Measurements from ENCODE around the gene FOXP1.
A peak's percentile ranks its signal among the peaks of the same experiment; 100 is the strongest.

FOXP1 gene

DNA sequence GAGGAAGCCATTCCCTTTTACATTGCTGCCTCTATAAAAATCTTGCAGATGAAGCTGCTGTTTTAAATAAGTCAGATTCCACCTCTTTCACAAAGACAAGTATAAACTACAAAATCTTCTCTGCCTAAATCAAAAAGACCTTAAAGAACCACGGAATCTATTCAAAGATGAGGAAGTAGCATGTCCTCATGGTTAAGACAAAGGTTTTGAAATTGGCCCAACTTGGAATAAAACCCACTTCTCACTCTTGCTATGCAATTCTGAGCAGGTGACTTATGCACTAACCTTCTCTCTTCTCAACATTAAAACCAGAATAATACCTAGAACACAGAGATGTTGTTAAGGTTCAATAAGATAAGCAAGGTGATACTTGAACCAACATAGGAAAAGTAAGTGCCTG lies 97.6 kb downstream of the FOXP1 start:
- no peak for DNase-seq (ENCODE audit: low spot score)

DNA sequence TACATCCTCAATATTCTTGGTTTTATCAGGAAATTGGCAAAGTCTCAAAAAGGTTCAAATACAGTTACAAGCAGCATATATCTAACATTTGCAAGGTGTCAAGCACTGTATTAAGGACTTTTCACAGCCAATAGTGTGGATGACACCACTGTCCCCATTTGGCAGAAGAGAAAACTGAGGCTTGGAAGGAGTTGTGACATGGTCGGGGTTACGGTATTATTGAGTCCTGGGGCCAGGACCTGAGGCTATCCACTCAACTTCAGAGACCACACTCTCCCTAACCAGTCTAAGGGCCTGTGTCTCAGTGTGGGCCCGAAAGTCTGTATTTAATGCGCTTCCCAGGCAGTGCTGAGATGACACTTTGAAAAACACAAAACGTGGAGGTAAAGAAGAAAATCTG lies 99.1 kb downstream of the FOXP1 start:
- DNase-seq (ENCODE audit: low spot score) = no peak

DNA sequence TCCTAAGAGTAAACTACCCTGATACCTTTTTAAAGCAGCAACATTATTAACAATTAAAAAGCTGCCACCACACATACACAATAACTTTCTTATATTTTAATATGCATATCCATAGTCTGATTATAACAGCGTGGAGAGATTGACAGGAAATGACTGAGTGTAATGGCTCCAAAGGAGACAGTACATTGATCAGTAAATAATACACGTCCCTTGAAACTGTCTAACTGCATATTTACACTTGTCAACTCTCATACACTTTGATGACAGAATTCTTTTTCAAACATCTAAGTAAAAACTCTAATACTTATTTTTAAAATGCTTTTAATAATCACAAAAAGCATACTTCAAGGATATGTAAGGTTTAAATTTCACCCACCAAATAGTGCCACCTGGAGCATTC lies 99.5 kb downstream of the FOXP1 start:
- DNase-seq (ENCODE audit: low spot score) = no peak

DNA sequence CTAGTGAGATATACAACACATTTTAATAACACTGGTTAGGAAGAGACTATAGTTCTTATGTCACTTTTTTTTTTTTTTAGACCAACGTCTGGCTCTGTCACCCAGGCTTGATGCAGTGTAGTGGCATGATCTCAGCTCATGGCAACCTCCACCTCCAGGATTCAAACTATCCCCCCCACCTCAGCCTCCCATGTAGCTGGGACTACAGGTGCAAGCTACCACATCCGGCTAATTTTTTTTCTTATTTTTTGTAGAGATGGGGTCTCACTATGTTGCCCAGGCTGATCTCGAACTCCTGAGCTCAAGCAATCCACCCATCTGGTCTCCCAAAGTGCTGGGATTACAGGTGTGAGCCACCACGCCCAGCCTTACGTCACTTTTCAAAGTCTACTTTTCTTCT lies 100.8 kb downstream of the FOXP1 start:
- DNase-seq (ENCODE audit: low spot score) = no peak

DNA sequence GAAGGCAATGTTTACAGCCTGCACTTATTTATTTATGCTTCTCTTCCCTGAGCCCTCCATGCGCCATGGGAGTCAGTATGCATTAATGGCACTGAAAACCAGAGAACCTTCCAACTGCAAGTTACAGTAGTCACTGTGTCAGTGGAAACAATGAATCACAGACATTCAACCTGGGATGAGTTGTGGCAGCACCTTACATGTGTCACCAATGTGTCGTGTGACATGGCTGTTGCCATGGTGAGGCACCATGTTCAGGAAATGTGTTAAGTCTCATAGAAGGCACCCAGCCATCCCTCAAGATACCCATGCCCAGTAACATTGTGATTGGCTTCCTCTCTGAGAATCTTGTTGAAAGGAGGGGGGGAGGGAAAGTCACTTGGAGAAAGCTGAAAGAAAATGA lies 105.0 kb downstream of the FOXP1 start:
- no peak for DNase-seq (ENCODE audit: low spot score)

DNA sequence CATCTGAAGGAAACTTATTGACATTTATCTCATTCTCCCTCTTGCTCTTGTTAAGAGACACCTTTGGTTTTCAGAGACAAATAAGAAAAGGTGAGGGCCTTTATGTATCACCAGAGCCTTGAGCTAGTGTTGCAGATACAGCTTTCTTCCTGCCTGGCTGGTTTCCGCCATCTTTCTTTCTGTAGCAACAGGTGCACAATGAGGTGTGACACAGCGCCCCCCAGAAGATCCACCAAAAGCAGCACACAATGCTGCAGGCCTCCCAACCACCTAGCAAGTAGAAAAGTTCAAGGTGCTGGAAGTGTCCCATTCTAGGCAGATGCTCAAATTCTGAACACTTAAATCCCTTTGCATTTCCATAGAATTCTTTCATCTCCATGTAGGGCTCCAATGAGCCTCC lies 106.6 kb downstream of the FOXP1 start:
- no peak for DNase-seq (ENCODE audit: low spot score)

DNA sequence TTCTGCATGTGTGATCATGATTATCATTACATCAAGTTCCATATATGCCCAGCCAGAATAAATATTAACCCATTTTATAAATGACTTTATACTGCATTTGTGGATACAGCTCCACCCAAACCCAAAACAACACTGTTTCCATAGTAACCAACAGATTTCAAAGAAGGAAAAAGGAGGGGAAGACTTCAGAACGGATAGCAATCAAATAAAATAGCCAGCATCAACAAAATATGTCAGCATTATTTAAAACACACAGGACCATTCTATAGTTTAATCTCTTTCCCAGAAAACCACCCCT lies 114.4 kb downstream of the FOXP1 start:
- no peak for DNase-seq (ENCODE audit: low spot score)

DNA sequence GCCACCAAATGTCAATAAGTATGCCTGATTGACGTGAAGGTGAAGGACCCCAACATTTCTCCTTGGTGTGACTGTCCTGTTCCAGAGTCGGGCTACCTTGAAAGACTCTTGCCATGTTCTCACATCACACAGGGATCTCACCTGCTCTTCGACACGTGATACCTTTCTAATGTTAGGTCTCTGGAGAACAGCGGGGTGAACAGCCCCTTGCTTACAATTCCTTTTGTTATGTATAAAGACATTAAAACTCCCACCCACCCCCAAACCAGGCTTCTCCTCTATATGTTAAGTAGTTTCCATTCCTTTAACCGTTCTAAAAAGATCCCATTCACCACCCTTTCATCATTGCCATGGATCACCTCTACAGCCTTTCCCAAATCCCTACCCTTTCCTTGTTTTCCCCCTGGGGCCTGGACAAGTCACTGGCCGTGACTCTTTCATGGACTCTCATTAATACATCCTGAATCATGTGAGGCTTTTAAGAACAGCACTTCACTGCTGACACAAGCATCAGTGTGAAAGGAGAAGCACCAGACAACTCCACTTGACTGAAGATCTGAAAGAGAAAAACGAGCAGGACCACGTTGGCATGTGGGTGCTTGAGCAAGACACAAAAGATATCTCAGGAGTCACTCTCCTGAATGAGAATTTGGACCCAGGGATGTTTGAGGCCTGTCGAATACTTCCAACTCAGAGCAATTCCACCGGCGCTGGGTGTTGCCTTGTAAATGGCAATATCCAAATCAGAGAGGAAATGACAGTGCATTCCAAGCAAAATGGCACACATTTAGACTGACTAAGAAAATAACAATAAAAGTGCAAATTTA lies 115.0 kb downstream of the FOXP1 start:
- DNase-seq (ENCODE audit: low spot score) = no peak

DNA sequence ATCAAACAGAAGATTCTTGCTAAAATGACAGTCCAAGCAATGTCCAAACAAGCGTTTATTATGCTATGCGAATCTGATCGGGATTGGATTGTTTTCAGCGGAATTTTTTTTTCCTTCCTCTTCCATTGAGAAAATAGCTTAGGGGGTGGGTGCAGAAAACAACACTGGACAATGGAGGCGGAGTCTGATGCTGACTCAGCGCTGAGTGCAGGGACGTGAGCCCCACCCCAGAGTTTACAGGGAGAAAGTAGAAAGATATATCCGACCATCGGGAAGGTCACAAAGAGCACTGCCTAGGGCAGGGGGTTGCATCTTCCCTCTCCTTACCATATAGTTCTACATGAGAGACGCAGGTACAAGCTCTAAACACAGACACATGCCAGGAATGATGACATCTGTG lies 117.0 kb downstream of the FOXP1 start:
- peak; percentile 51 for DNase-seq (ENCODE audit: low spot score)

DNA sequence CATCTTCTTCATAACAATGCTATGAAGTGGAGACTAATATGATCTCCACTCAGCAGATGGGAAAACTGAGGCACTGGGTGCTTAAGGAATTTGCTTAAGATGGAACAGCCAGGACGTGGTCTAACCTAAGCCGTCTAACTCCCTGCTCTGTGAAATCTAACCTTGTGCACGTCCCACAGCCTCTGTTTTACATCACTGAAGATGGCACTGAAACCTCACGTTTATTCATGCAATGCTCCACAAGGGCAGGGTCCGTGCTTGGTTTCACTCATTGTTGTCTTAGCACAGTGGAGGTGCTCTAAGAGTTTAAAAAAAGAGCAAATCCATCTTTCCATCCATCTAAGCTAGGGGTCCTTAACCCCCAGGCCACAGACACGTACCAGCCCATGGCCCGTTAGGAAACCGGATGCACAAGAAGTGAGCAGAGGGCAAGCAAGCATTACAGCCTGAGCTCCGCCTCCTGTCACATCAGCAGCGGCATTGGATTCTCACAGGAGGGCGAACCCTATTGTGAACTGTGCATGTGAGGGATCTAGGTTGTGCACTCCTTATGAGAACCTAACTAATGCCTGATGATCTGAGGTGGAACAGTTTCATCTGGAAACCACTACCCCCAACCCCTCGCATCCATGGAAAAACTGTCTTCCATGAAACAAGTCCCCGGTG lies 118.0 kb downstream of the FOXP1 start:
- no peak for DNase-seq (ENCODE audit: low spot score)

DNA sequence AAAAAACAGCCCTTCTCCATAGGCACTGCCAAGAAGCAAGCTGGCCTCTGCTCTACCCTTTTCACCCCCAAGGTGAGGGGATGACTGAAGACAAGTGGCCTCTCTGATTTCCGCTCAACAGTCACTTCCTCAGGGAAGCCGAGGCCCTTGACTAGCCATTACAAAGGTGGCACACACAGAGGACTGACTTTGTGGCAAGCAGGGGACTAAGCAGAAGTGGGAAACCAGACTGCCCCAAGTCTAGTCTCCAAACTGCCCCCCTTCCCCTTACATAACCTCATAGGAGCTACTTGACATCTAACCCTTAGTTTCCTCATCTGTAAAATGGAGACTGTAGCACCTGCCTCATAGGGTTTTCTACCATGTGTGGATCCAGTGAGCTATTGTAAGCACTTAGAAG lies 118.9 kb downstream of the FOXP1 start:
- DNase-seq (ENCODE audit: low spot score) = no peak

DNA sequence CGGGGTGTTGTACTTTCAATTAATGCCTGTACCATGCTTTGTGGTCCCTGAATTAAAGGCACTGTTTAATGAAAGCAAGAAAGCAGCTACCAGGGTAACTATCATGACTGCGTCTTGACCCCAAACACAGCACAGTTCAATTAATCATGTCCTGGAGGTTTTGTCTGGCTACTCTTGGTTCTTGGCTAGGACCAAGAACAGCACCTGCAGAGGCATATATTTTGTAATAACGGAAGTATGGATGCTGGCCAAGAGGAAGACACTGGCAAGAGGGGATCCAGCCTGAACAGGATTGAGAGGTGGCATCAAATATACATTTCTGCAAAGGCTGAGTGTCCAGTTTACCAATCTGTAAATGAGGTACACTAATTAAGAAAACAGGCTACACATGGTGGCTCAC lies 119.9 kb downstream of the FOXP1 start:
- DNase-seq (ENCODE audit: low spot score) = no peak

DNA sequence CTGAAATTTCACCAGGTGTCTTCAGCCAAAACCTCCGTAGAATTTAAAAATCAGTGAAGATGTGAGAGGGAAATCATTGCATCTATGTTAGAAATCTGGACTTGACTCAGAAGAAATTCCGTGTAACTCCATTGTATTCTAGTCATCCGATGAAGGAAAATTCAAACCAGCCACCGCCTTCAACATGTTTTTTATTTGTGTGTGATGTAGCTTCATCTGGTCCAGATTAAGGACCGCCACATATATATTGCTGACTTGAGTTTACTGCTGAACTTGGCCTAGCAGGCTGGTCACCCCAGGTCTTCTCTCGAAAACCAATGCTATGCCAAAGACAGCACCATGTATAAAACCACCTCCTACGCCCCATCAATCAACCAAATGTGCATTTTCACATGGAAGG lies 120.9 kb downstream of the FOXP1 start:
- DNase-seq (ENCODE audit: low spot score) = no peak

DNA sequence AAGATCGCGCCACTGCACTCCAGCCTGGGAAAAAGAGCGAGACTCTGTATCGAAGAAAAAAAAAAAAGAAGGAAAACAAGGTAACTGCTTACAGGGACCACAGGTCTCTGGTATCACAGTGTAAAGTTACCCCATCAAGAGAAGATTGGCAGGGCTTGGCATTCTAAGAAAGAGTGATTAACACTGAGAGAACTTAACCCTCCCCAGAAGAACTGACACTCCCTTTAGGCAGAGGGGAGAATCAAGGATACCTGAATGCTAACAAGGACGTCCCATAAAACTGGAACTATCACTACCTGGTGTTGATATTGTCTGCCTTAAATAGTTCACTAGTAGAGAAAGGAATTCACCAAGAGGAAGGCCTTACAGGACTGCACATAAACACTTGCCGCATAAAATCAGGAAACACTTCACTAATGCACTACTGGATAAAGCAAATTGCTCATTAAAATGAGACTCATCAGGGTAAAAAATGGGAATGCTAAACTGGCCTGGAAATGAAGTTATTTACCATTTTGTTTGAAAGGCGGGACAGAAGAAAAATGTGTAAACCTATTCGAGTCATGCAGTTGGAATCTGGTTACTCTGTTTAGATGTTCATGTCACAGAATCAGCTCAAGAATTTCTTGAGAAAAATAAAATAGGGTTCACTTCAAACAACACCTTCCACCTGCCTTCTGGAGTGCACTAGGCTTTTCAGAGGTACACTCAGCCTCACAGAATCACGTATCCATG lies 121.6 kb downstream of the FOXP1 start:
- DNase-seq (ENCODE audit: low spot score) = no peak

DNA sequence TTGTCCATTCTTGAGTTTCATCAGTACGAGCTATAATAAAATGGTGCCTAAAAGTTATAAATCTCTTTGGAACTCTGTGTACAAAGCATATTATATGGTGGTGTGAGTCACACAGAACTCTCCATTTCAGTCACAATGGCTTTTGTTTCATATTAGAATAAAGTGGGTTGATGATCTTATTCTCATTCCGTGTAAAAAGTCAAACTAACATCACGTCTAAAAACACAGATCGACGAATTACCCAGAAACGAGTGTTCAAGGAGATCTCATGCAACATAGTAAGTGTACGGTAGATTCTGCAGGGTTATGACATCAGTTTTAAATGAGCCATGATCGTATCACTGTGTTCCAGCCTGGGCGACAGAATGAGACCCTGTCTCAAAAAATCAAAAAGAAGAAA lies 122.4 kb downstream of the FOXP1 start:
- no peak for DNase-seq (ENCODE audit: low spot score)

DNA sequence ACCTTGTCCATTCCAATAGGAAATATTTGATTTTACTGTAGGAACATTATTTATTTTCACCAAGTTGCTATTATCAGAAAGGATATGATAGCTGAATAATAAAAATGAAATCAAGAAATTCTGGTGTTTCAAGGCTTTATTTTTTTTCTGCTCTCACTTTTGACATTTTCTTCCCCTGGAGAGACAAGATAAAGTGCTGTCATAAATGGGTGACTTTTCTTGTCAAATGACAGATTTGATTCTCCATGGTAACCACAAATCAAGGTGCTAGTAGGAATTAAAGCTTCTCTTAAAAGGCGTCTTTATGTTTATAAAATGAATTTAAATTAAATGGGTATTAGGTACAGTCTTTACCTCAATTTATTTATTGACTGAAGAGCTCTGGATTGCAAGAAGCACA lies 124.6 kb downstream of the FOXP1 start:
- no peak for DNase-seq (ENCODE audit: low spot score)

DNA sequence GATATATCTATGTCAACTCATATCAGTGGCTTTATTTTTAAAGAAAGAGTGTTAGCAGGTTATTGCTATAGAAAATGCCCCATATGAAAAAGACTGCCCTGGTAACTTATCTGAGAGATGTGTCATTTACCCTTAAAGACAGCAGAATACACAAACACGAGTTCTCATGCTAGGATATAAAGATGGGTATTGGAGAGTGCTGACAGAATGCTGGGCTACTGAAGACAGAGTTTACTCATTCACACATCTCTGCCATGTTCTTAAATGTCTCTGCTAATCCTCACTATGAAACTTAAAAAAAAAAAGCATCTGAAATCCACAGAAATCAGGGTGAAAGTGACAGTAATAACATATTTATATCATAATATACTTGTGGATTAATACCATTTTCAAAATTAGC lies 126.7 kb downstream of the FOXP1 start:
- no peak for DNase-seq (ENCODE audit: low spot score)

DNA sequence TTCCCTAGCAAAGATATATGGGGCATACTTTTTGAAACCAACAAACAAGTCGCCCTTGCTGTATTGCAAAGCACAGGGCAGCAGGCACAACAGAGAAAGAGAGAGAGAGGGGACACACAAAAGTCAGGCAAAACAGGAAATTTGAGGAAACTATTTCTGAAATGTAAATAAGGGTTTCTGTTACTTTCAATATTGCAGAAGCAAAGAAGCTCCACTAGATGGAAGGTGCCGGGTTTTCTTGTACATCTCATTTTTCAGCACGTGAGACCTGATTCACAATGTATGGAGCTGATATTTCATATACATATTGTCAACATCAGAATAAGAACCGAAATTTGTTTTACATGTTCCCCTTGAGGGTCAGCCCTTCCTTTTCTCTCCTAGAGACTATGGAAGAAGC lies 127.4 kb downstream of the FOXP1 start:
- no peak for DNase-seq (ENCODE audit: low spot score)

DNA sequence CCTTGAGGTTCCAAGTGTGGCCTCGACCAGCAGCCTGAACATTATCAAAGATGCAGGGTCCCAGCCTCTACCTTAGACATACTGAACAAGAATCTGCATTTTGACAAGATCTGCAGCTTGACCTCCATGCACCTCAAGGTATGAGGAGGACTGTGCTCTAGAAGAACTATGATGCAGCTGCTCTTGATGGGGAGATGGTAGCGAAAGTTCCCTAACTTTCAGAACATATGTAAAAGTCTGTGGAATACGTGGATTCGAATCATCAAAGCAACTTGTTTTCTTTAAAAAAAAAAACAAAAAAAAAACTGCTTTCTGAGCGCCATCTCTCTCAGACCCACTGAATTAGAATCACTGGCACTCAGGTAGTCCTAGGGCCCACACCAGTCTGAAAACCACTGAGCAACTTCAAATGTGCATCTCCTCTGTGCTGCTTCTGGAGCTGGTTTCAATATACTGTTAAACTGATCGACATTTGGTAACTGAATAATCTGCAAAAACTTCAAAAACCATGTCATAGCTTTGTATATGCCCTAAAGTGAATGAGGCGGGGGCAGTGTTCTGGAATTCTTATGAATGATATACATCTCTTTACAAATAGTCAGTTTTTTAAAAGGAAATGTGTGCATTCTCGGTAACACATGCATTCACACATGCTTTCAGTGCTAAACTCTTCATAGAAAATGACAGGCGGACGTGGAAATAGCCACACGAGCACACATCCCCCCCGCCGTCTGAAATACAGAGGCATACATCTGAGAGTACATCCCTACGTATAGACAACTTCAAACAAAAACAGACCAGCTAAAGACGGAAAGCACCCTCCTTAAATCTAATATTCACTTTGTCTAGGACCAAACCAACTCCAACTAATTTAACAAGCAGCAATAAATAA lies 128.8 kb downstream of the FOXP1 start:
- no peak for DNase-seq (ENCODE audit: low spot score)

DNA sequence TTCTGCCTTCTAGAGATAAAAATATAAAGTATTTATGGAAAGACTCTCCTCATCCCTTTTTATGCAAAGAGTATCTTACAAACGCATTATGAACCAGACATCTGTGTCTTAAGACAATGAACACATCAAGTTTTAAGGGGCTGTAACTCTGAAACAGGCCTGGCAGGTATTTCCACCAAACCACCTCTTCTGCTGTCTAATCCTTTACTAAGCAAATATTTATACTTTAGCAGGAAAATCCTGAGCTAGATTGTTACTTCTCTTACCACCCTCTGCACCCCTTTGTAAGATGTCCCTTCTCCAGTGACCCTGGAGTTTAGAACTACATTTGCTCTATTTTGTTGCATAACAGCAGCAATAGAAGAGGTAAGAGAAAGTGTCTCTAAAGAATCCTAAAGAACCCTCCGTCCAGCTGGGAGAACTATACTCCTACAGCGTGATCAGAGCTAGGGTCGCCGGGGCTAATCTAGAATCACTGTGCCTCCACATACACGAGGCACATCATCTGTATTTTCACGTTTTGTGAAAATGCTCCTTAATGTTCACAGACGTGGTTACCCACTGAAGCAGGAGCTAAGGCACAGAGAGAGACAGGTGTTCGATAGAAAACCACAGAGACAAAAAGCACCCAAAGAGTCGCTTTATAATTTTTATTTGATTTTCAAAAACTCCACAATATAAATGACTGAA lies 129.6 kb downstream of the FOXP1 start:
- DNase-seq (ENCODE audit: low spot score) = no peak

DNA sequence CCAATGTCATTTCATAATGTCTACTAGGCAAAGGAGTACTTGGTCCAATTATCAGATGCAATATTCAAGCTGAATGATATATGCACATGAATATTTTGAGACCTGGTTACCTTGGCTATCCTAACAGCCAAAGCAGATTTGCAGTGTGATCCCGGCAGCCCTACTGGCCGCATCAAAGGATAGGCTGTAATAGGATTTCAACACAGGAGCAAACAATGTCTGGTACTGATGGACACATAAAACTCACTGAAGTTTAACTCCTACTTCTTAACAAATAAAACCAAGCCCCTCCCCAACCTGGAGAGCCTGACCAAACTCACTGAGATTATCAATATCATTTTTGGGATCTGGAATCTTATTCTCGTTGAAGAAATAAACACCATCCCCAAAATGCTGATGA lies 130.2 kb downstream of the FOXP1 start:
- DNase-seq (ENCODE audit: low spot score) = no peak

DNA sequence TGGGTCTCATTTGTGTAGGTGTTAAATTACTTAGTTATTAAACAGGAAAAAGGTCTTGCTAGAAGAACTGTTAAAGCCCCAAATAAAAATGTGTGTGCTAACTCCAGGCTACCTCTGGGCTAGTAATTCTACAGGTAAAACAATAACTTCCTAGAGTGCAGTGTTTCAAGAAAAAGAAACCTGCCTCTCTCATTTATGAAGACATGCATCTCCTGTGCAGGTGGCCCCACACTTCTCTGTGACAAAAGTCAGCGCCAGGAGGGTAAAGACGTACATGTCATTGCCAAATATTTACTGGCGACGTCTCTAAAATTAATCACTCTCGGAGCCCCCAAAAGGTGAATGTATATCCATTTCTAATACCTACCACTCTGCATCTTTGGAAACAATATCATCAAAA lies 131.7 kb downstream of the FOXP1 start:
- DNase-seq (ENCODE audit: low spot score) = no peak

Measured in globus pallidus (tissue), 1 donor.